GM12864 (cell line): ENCODE data around the gene ECI1.

ENCODE experiments used
- DNase-seq: peaks from one replicate; pipeline ENCODE4 v3.0.0-alpha.2; 2011; ENCODE audit warnings: low read depth
- H3K4me3 ChIP-seq: 2 replicates; pipeline ENCODE4 v1.5.1; 2011; ENCODE audit warnings: mild to moderate bottlenecking, low read depth, low read length, control low read depth
- TF ChIP-seq, protein P1 (sequence below): IDR thresholded peaks from 2 replicates; pipeline ENCODE4 v1.5.1; 2011; ENCODE audit warnings: low read depth, mild to moderate bottlenecking, moderate library complexity, low read length, control low read depth, inconsistent platforms; ENCODE audit errors: missing control alignments

Gene ECI1

DNA sequence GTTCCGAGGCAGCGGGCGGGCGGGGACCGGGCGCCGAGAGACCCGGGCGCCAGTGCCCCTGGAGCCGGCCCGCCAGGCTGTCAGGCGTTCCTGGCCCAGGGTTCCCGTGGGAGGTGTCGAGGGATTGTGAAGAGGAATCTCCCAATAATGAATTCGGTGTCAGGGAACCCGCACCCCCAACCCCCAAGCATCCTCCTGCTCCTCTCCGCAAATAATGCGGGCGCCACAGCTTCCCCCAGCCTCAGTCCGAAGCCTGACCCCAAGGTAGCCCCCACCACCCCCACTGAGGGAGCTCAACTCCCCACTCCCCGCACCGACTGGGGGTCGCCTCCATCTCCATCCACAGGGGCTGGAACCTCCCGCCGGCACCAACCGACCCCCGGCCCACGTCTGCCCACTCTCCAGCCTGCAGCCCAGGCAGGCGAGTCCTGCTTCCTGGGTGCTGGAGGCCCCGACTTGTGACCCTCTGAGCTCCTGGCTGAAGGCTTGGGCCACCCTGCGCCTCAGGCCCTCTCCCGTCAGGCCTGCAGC lies 54.3 kb downstream of the ECI1 start:
- TF ChIP-seq, protein P1, sequence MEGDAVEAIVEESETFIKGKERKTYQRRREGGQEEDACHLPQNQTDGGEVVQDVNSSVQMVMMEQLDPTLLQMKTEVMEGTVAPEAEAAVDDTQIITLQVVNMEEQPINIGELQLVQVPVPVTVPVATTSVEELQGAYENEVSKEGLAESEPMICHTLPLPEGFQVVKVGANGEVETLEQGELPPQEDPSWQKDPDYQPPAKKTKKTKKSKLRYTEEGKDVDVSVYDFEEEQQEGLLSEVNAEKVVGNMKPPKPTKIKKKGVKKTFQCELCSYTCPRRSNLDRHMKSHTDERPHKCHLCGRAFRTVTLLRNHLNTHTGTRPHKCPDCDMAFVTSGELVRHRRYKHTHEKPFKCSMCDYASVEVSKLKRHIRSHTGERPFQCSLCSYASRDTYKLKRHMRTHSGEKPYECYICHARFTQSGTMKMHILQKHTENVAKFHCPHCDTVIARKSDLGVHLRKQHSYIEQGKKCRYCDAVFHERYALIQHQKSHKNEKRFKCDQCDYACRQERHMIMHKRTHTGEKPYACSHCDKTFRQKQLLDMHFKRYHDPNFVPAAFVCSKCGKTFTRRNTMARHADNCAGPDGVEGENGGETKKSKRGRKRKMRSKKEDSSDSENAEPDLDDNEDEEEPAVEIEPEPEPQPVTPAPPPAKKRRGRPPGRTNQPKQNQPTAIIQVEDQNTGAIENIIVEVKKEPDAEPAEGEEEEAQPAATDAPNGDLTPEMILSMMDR: no peak
- DNase-seq: no peak
- H3K4me3 ChIP-seq: no peak overlapping the region

DNA sequence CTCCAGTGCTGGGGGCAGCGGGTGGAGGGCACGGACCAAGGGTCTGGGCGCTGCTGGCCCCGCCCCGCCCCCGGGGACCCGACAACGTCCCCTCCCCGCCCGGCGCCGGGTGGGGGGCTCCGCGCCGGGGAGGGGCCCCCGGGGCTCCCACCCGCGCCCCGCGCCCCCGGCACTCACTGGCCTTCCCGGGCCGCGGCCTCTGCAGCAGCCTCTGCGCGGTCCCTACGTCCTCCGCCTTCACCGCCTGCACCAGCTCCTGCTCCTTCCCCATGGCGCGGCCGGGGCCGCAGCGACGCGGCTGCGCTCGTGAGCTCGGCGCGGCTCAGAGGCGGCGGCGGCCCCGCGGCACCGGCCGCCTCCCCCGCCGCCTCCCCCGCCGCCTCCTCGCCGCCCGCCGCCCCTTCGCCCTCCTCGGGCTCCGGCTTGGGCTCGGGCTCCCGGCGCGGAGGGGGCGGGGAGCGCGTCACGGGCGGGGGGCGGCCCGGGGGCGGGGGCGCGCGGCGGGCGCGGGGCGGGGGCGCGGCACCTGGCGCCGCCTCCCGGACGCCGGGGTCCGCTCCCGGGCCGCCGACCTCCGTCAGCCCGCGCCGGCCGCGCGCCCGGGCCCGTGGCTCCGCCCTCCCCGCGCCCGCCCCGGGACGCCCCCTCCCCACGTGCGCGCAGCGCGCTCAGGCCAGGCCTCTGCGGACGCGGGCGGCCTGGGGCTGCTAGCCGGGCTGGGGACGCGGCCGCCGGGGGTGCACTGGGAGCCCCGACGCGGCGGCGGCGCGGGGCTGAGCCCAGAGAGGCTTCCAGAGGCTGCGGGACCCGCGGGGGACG lies 55.0 kb downstream of the ECI1 start, which contains the start of gene CASKIN1:
TSS of gene CASKIN1 (minus strand) at position 444 of the 819 bp plus-strand sequence. CDS start at position 271, 173 bp downstream.
- TF ChIP-seq, protein P1: no peak
- no peak for DNase-seq
- no peak within 1 kb of the TSS for H3K4me3 ChIP-seq

DNA sequence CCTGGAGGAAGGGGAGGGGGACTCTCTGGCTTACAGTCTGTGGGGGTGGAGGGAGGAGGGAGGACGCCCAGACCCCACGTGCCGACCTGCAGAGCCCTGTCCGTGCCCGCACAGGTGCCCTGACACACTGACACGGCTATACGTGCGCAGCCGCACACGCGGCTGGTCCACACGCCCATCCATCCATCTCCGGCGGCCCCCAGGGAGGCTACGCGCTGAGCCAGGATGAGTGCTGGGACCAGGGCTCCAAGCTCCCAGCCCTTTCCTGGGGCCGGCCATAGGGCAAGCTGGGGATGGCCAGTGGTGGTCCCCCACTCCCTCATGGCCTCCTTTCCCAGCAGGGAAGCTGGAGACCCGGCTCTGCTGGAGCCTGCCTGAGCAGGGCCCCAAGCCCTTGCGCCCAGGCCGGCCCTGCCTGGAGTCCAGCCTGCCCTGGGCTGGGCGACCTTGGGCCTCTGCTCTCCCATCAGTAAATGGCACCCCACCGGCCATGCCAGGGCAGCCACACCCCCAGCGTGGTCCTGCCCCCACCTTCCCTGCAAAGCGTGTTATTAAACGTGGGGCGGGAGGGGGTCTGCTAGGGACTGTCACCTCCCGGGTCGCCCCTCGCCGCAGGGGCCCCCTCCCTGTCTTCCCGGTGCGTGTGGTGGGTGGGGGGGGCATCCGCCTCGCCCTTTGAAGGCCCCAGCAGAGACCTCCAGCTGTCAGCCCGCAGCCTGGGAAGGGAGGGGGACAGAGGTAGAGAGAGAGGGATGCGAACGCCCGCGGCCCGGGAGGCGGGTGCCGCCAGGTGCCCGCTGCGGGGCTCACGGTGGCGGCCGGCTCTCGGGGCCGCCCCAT lies 55.8 kb downstream of the ECI1 start:
- TF ChIP-seq, protein P1: no peak
- DNase-seq: no peak
- H3K4me3 ChIP-seq: no peak overlapping the region

DNA sequence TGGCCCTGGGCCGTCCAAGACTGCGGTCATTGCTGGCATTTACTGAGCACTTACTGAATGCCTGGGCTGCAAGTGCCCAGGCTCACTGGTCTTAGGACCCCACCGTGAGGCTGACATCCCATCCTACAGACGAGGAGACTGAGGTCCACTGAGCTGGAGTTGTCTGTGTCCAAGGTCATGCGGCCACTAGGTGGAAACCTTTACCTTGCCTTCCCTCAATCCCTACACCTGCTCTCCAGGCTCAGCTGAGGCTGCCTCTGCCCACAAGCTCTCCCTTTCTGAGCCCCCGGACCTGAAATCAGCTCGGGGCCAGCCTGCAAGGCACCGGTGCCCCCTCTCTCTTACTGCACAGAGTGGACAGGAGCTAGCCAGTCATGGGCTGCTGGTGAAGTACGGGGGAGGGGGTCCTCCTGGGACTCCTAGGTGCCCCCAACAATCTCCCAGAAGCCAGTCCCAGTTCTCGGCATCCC lies 56.5 kb downstream of the ECI1 start:
- TF ChIP-seq, protein P1: peak; percentile 66
- DNase-seq: peak; percentile 27

DNA sequence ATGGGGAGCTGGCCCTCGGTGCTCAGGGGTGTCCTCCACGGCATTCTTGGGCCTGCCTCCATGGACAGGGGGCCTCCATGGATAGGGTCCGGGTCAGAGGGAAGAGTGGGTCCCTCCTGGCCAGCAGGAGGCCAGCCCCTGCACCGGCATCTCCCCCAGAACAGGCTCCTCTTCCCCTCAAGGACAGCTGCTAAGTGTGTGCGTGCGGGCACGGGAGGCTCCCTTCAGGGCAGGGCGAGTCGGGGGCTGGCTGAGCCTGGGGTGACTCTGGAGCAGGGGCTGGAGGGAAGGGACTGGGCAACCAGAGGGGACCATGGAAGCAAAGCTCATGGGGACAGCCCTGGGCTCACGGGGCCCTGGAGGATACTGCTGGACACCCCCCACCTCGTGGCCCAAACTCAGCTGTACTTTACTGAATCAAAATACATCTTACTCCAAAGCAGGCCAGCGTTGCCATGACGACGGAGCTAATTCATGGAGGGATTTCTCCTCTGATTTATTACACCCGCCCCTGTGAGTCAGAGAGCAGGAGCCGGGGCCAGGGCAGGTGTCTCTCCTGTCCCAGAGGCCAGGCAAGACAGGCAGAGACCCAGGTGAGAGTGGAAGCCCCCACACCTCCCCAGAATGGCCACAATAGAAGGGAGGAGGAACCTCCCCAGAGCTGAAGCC lies 57.1 kb downstream of the ECI1 start:
- no peak for DNase-seq
- H3K4me3 ChIP-seq: no peak overlapping the region
- TF ChIP-seq, protein P1: no peak

More for the DNA sequence above, 56.5 kb downstream of the ECI1 start:
- no peak overlapping the region for H3K4me3 ChIP-seq

DNA sequence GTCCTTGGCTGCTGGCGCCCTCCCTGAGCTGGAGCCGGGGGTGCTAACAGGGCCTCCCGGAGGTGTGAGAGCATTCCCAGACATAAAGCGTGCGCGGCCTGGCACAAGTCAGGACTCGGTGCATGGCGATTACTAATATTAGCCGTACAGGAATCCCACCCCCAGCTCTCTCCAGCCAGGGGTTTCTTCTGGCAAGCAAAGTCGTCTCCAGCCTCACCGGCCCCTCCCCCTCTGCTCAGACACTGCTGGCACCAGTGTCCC lies 60.0 kb downstream of the ECI1 start:
- TF ChIP-seq, protein P1: no peak
- H3K4me3 ChIP-seq: no peak overlapping the region
- DNase-seq: no peak
